Stimulated activated CD8-positive, alpha-beta memory T cell treated with anti-CD3 and anti-CD28 coated beads, Interleukin-4, amount 100 ng/mL, for 48 hours (primary cell): ENCODE measurements around the gene NMNAT2.
"Not testable (repeated sequence)": the region's sequence is repeated elsewhere in the genome, so short reads cannot be mapped to it uniquely, and the experiment has no call there.

Source experiments
- DNase-seq: peaks from one replicate; pipeline ENCODE4 v3.0.0-alpha.2; 2020

NMNAT2 gene

GRCh38 chr1:183251101-183251958, 166.8 kb downstream of the NMNAT2 start:
- no peak for DNase-seq

- DNase-seq, result no peak
These were observed 168.2 kb downstream of the NMNAT2 start for GRCh38 chr1:183249941-183250452.

- no peak for DNase-seq
These were observed 169.0 kb downstream of the NMNAT2 start for GRCh38 chr1:183248989-183249691.

- no peak for DNase-seq
These were observed 170.2 kb downstream of the NMNAT2 start for GRCh38 chr1:183247931-183248330.

GRCh38 chr1:183247484-183247883, 170.7 kb downstream of the NMNAT2 start:
- DNase-seq, result no peak

- no peak for DNase-seq
These were observed 171.1 kb downstream of the NMNAT2 start for GRCh38 chr1:183247066-183247465.

GRCh38 chr1:183246436-183246835, 171.7 kb downstream of the NMNAT2 start:
- no peak for DNase-seq

GRCh38 chr1:183245357-183245756, 172.8 kb downstream of the NMNAT2 start:
- no peak for DNase-seq

- DNase-seq, result no peak
These were observed 173.7 kb downstream of the NMNAT2 start for GRCh38 chr1:183244466-183244865.

GRCh38 chr1:183243161-183244050, 174.8 kb downstream of the NMNAT2 start:
- no peak for DNase-seq

GRCh38 chr1:183242556-183242955, 175.6 kb downstream of the NMNAT2 start:
- no peak for DNase-seq

GRCh38 chr1:183241471-183241870, 176.7 kb downstream of the NMNAT2 start:
- no peak for DNase-seq

GRCh38 chr1:183240853-183241252, 177.3 kb downstream of the NMNAT2 start:
- not testable (repeated sequence) for DNase-seq

GRCh38 chr1:183240526-183240825, 177.7 kb downstream of the NMNAT2 start:
- DNase-seq, result no peak

GRCh38 chr1:183239793-183240525, 178.2 kb downstream of the NMNAT2 start:
- DNase-seq, result no peak

- DNase-seq, result no peak
These were observed 178.9 kb downstream of the NMNAT2 start for GRCh38 chr1:183239220-183239742.

- no peak for DNase-seq
These were observed 180.1 kb downstream of the NMNAT2 start for GRCh38 chr1:183238071-183238470.

- no peak for DNase-seq
These were observed 181.1 kb downstream of the NMNAT2 start for GRCh38 chr1:183237046-183237445.

GRCh38 chr1:183236158-183236725, 181.9 kb downstream of the NMNAT2 start:
- DNase-seq, result no peak

- no peak for DNase-seq
These were observed 182.7 kb downstream of the NMNAT2 start for GRCh38 chr1:183235503-183235902.

- DNase-seq, result no peak
These were observed 183.3 kb downstream of the NMNAT2 start for GRCh38 chr1:183234660-183235476.
